ENCODE data around the gene ITPK1.

GRCh38 chr14:92934196-92935085, 181.3 kb downstream of the ITPK1 start:
- no peak for TF ChIP-seq EZH2phosphoT487 (IDR thresholded peaks at IDR 0.05; ENCODE audit: low read depth)
- TF ChIP-seq CTCF (IDR thresholded peaks at IDR 0.05; ENCODE audit: low read depth, low read length) = no peak
